Activated CD8-positive, alpha-beta T cell treated with anti-CD3 and anti-CD28 coated beads, Interleukin-2, amount 10 ng/mL, durations not matched to agents 7 days and 5 days (primary cell): Measurements from ENCODE around the gene BMP6. TPM values are rescaled to one million over a fixed set of nuclear protein-coding genes. Genes with fewer than 3 reads are reported as not detected.
"Not testable (repeated sequence)": the region's sequence is repeated elsewhere in the genome, so short reads cannot be mapped to it uniquely, and the experiment has no call there.

Experiments
- ATAC-seq: fragments of 150-1000 bp; cut with Tn5 transposase; one replicate; pipeline ENCODE4 v1.10.0; 2021; ENCODE audit warnings: moderate library complexity
- CTCF ChIA-PET: fragments of 350-600 bp; sonication (Branson Sonifier 250); formaldehyde crosslinking; loops from one replicate; lab custom pipeline; 2021; ENCODE audit warnings: antibody characterized with exemption; lab: Charles Lee
- POLR2A ChIA-PET: fragments of 350-600 bp; sonication (Branson Sonifier 250); formaldehyde crosslinking; loops from one replicate; lab custom pipeline; 2021; ENCODE audit warnings: antibody characterized with exemption; lab: Charles Lee
- DNase-seq: peaks from one replicate; pipeline ENCODE4 v3.0.0-alpha.2; 2020
- H3K27ac Mint-ChIP-seq: one replicate; pipeline ENCODE4 v1.8.0; 2021; ENCODE audit warnings: mild to moderate bottlenecking, mixed read lengths
- H3K27me3 Mint-ChIP-seq: one replicate; pipeline ENCODE4 v1.8.0; 2021; ENCODE audit warnings: low read depth, mixed read lengths
- H3K36me3 Mint-ChIP-seq: one replicate; pipeline ENCODE4 v1.8.0; 2021; ENCODE audit warnings: low read depth, mixed read lengths
- H3K4me1 Mint-ChIP-seq: one replicate; pipeline ENCODE4 v1.8.0; 2021; ENCODE audit warnings: low read depth, mixed read lengths
- H3K4me3 Mint-ChIP-seq: one replicate; pipeline ENCODE4 v1.8.0; 2021; ENCODE audit warnings: mild to moderate bottlenecking, mixed read lengths
- H3K9me3 Mint-ChIP-seq: one replicate; pipeline ENCODE4 v1.8.0; 2022; ENCODE audit warnings: mixed read lengths; ENCODE audit not compliant: insufficient read depth
- total RNA-seq, 2 experiments: library from RNA; stranded (reverse); gene quantifications; one replicate each; pipeline ENCODE4 v1.2.3, GENCODE V29; 2021

The BMP6 gene
- total RNA-seq, 2 experiments from 2014 or later, result not detected

DNA sequence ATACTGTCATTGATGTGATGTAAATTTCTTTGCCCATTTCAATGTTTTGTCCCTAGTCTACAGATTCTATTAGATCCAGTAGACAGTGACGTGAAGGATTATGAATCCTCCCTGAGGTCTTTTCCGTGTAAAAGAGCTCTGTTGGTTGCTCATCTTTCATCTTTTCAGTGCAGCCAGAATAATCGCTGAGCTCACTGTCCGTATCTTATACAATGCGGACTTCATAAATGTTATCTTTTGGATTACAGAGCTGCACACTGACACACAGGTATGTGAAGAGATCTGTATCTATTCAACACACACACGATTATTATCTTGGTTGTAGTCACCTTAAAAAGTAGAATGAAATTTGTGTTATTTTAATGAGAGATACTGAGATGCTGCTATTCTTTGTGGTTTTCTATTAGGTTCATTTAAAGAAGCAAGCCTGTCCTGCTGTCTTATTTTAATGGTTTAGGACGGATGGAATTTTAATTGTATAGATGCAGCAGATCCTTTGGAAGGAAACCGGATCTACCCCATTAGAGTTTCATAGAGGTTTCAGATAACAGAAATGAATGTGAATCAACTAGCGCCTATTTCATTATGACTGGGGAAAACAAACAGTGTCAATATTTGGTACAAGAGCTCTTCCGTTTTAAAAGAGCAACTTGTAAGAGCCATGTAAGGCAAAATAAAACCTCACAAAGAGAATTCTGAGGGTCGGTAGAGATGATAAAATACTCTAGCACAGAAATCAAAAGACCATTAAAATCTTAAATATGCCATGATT lies 79.4 kb downstream of the BMP6 start:
- no peak for DNase-seq
- ChIA-PET POLR2A (interaction anchor here (0.6 to 0.7 kb wide), 2 partner anchors 151 to 368 kb away, joined by 3 read pairs; no protein-coding TSS in a partner anchor), CTCF (no interaction called here)
- peaks cover 26% of the 10 kb centered on the region for H3K27me3 Mint-ChIP-seq
- ATAC-seq, result no peak
- H3K27ac Mint-ChIP-seq, result no peak overlapping the region
- no peaks in the 10 kb centered on the region for H3K36me3 Mint-ChIP-seq
- no peaks in the 10 kb centered on the region for H3K9me3 Mint-ChIP-seq
- peaks cover 2% of the 10 kb centered on the region for H3K4me1 Mint-ChIP-seq
- no peak overlapping the region for H3K4me3 Mint-ChIP-seq

- Mint-ChIP-seq H3K9me3 (no peaks in the 10 kb centered on the region), H3K36me3 (no peaks in the 10 kb centered on the region), H3K4me1 (peaks cover 2% of the 10 kb centered on the region), H3K27me3 (peaks cover 26% of the 10 kb centered on the region), H3K4me3 (no peak overlapping the region), H3K27ac (no peak overlapping the region)
- DNase-seq, result no peak
- no peak for ATAC-seq
- POLR2A ChIA-PET, result interaction anchor here (0.7 kb wide), 1 partner anchor 367 kb away, joined by 3 read pairs; no protein-coding TSS in a partner anchor
- CTCF ChIA-PET, result no interaction called here
Measured at GRCh38 chr6:7805850-7806214, 79.9 kb downstream of the BMP6 start.

DNA sequence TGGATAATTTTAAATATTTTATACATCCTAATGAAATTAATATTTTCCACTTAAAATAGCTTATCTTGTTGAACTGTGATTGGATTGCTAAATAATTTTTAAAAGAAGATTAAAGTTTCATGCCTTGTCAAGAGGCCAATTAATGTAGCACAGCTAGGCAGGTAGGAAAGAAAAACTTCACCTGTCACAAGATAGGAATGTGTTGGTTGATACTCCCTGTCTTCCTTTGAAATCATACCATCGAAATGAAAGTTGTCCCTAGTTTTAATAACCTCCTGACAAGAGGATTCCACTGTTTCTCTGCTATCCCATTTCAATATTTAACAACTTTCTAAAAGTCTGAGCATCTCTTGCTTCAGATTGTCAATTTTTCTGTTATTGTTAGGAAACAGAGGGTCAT lies 80.8 kb downstream of the BMP6 start:
- H3K27ac Mint-ChIP-seq, result no peak overlapping the region
- H3K9me3 Mint-ChIP-seq, result no peaks in the 10 kb centered on the region
- peaks cover 22% of the 10 kb centered on the region for H3K27me3 Mint-ChIP-seq
- H3K4me3 Mint-ChIP-seq, result no peak overlapping the region
- CTCF ChIA-PET, result no interaction called here
- peaks cover 2% of the 10 kb centered on the region for H3K4me1 Mint-ChIP-seq
- POLR2A ChIA-PET, result no interaction called here
- ATAC-seq, result no peak
- H3K36me3 Mint-ChIP-seq, result no peaks in the 10 kb centered on the region
- DNase-seq, result no peak

DNA sequence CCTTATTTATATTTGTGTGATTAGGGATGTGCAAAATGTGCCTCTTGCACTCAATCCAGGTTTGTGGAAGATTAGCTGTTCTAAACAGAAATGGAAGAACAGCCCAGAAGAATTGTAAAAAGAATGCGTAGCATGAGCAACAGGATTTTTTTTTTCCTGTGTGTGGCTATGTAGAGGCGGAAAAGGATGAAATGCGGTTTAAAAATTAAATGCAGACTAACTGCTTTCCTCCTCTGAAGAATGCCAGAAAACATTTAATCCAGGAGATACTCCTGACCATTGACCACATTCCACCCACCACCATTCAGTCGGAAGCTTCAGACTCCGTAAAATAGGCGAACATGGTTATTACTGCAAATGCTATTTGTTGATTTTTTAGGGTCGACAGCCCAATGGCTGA lies 83.4 kb downstream of the BMP6 start:
- Mint-ChIP-seq H3K27me3 (peaks cover 19% of the 10 kb centered on the region), H3K36me3 (no peaks in the 10 kb centered on the region), H3K27ac (no peak overlapping the region), H3K9me3 (no peaks in the 10 kb centered on the region), H3K4me1 (no peaks in the 10 kb centered on the region), H3K4me3 (no peak overlapping the region)
- CTCF ChIA-PET, result no interaction called here
- ATAC-seq (no peak), DNase-seq (no peak)
- POLR2A ChIA-PET, result no interaction called here

GRCh38 chr6:7811441-7811840 lies 85.5 kb downstream of the BMP6 start:
- ATAC-seq, result no peak
- Mint-ChIP-seq H3K27me3 (peaks cover 10% of the 10 kb centered on the region), H3K4me3 (no peak overlapping the region), H3K9me3 (no peaks in the 10 kb centered on the region), H3K4me1 (no peaks in the 10 kb centered on the region), H3K36me3 (no peaks in the 10 kb centered on the region), H3K27ac (no peak overlapping the region)
- DNase-seq, result no peak
- ChIA-PET CTCF (no interaction called here), POLR2A (no interaction called here)

GRCh38 chr6:7812623-7813022 lies 86.7 kb downstream of the BMP6 start:
- DNase-seq (no peak), ATAC-seq (no peak)
- no peaks in the 10 kb centered on the region for H3K36me3 Mint-ChIP-seq
- H3K9me3 Mint-ChIP-seq, result no peaks in the 10 kb centered on the region
- no peaks in the 10 kb centered on the region for H3K4me1 Mint-ChIP-seq
- POLR2A ChIA-PET, result no interaction called here
- CTCF ChIA-PET, result no interaction called here
- no peak overlapping the region for H3K4me3 Mint-ChIP-seq
- H3K27me3 Mint-ChIP-seq, result peaks cover 5% of the 10 kb centered on the region
- H3K27ac Mint-ChIP-seq, result no peak overlapping the region

DNA sequence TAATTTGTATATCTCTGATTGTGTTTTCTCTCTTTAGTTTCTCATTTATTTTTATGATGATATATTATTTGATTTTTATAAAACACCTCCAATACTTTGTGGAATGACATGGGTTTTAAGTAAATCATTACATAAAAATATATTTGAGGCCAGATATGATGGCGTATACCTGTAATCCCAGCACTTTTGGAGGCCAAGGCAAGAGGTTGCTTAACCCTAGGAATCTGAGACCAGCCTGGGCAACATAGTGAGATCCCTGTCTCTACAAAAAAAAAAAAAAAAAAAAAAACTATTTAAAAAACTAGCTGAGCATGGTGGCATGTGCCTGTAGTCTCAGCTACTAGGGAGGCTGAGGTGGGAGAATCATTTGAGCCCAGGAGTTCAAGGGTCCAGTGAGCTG lies 87.3 kb downstream of the BMP6 start:
- ATAC-seq (no peak), DNase-seq (no peak)
- Mint-ChIP-seq H3K4me1 (no peaks in the 10 kb centered on the region), H3K36me3 (no peaks in the 10 kb centered on the region), H3K27me3 (peaks cover 4% of the 10 kb centered on the region), H3K27ac (no peak overlapping the region), H3K4me3 (no peak overlapping the region), H3K9me3 (no peaks in the 10 kb centered on the region)
- ChIA-PET CTCF (no interaction called here), POLR2A (no interaction called here)

- Mint-ChIP-seq H3K4me3 (no peak overlapping the region), H3K27me3 (peaks cover 6% of the 10 kb centered on the region), H3K9me3 (no peaks in the 10 kb centered on the region), H3K4me1 (no peaks in the 10 kb centered on the region), H3K36me3 (no peaks in the 10 kb centered on the region), H3K27ac (no peak overlapping the region)
- ATAC-seq (no peak), DNase-seq (no peak)
- ChIA-PET POLR2A (no interaction called here), CTCF (no interaction called here)
Measured at GRCh38 chr6:7813704-7814103, 87.8 kb downstream of the BMP6 start.

DNA sequence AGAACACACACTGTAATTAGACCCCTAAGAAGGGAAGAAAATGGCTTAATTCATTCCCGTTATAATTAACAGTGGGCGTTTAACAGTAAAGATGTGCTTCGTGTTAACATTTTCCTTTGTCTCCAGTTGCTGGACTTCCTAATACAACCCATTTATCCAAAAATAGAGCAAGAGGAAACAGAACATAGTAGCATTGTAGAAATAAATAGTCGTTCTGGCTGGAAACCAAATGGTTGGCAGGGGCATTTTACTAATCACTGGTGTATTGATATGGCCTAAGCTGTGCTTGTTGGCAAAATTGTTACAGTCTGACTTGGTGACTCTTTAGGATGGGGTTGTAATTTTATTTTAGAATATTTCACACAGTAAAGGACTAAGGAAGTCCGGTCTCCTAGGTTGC lies 89.8 kb downstream of the BMP6 start:
- H3K27ac Mint-ChIP-seq, result no peak overlapping the region
- H3K27me3 Mint-ChIP-seq, result peaks cover 7% of the 10 kb centered on the region
- H3K36me3 Mint-ChIP-seq, result no peaks in the 10 kb centered on the region
- CTCF ChIA-PET, result no interaction called here
- H3K4me3 Mint-ChIP-seq, result no peak overlapping the region
- H3K4me1 Mint-ChIP-seq, result no peaks in the 10 kb centered on the region
- no peaks in the 10 kb centered on the region for H3K9me3 Mint-ChIP-seq
- DNase-seq (no peak), ATAC-seq (no peak)
- POLR2A ChIA-PET, result no interaction called here

DNA sequence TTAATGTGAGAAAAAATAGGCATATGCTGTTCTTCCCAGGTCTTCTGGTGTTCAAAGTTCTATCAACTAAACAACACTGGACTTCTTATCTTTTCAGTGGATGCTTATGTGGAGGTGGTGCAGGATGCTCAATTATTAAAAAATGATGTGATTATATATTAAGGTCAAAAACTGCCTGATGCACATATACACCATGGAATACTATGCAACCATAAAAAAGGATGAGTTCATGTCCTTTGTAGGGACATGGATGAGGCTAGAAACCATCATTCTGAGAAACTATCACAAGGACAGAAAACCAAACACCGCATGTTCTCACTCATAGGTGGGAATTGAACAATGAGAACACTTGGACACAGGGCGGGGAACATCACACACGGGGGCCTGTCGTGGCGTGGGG lies 91.3 kb downstream of the BMP6 start:
- POLR2A ChIA-PET, H3K27ac Mint-ChIP-seq, CTCF ChIA-PET, H3K27me3 Mint-ChIP-seq, ATAC-seq, H3K36me3 Mint-ChIP-seq, H3K4me1 Mint-ChIP-seq, H3K4me3 Mint-ChIP-seq, H3K9me3 Mint-ChIP-seq, DNase-seq: not testable (repeated sequence)

GRCh38 chr6:7818257-7819214 lies 92.6 kb downstream of the BMP6 start:
- ATAC-seq, result no peak
- H3K36me3 Mint-ChIP-seq, result no peaks in the 10 kb centered on the region
- CTCF ChIA-PET, result no interaction called here
- no peak overlapping the region for H3K27ac Mint-ChIP-seq
- H3K4me3 Mint-ChIP-seq, result no peak overlapping the region
- H3K4me1 Mint-ChIP-seq, result no peaks in the 10 kb centered on the region
- no peaks in the 10 kb centered on the region for H3K9me3 Mint-ChIP-seq
- POLR2A ChIA-PET, result no interaction called here
- peaks cover 7% of the 10 kb centered on the region for H3K27me3 Mint-ChIP-seq
- DNase-seq, result no peak

DNA sequence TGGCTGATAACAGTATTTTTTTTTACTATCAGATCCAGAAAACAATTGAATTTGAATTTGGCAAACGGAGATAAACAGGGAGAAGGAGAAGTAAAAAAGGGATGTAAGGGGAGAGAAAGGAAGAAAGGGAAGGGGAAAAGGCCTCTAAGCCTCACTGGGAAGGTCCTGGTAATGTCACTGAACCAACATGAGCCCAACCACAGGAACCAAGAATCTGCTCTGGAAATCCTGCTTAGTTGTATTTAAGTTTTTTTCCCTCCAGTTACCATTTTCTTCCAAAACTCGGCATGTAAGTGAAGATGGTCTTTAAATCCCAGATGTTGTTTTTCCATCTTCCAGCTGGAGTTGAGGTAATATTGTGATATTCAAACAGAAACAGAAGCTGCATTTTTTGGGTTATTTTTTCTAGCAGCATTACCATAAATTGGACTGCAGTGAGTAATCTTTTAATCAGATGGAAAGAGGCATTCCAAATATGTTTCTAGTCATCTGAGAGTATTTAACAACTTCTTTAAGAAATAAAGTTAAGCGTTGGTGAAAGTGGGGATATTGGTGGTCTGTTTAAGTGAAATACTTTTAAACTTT lies 93.6 kb downstream of the BMP6 start:
- ATAC-seq, result no peak
- Mint-ChIP-seq H3K27ac (no peak overlapping the region), H3K4me3 (no peak overlapping the region), H3K9me3 (no peaks in the 10 kb centered on the region), H3K27me3 (peaks cover 7% of the 10 kb centered on the region), H3K4me1 (no peaks in the 10 kb centered on the region), H3K36me3 (no peaks in the 10 kb centered on the region)
- ChIA-PET POLR2A (no interaction called here), CTCF (no interaction called here)
- DNase-seq, result no peak
